ENCODE results near the gene MEF2D.

DNA sequence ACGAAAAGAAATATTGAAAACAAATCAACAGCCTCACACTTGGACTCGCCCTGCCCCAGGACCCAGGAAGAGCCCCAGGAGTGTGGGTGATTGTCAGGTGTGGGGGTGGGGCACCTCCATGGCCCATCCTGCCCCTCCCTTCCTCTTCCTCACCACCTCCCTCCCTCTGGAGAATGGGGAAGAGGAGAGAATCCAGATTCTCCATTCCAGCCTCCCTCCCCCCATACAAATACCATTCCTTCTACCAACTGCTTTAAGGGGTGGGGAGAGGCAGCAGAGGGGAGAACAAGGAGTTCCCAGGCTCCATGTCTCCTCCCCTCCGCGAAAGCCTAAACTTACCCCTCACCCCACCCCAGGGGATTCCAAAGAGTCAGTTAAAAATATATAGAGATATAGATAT lies 36.7 kb downstream of the MEF2D start:
- no peak for TF ChIP-seq POLR2AphosphoS5 (IDR thresholded peaks at IDR 0.05; ENCODE audit: low read depth, low read length)
- TF ChIP-seq TAF1 (IDR thresholded peaks at IDR 0.05; ENCODE audit: borderline replicate concordance, low read depth, low read length) = no peak

All from GM12892 (cell line).